ENCODE measurements around the gene ADO.

Gene ADO

DNA sequence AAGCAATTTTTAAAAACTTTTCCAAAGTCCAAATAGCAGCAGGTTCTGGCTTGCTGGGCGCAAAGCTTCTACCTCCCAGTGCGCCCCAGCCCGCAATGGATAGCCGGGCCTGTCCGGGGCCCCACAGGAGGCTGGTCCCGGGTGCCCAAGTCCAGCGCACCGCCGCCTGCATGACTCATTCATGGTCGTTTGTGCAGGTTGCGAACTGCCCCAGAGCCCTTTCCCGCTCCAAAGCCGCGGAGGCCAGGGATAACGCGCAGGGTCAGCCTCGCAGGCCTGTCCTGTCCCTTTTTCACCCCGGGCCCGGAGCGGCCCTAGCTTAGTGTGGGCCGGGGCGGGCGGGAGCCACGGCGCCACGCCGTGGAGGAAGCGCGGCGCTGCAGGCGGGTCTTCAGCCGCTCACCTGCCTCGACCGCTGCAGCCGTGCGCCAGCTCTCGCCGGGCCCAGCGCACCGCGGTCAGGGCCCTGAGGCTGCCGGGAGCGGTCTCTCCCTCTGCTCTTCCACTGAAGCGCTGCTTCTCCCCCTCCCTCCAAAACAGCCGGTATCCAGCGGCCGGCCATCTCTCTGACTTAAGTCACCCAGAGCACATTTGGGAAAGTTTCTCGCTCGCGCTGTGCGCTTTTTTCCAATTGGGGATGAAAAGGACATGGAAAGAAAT is 13.4 kb downstream of the ADO start:
- no peaks in the 10 kb centered on the region for H3K36me3 ChIP-seq
- peak overlapping the region; percentile 62 for H3K4me3 ChIP-seq (ENCODE audit: low read depth, low read length)
- no peaks in the 10 kb centered on the region for H3K4me1 ChIP-seq
- H3K9me3 ChIP-seq: no peaks in the 10 kb centered on the region
- peak; percentile 64 for TF ChIP-seq CTCF (IDR thresholded peaks at IDR 0.05; ENCODE audit: low read depth, low read length)
- DNase-seq: peak; percentile 73
- peaks cover 52% of the 10 kb centered on the region for H3K27me3 ChIP-seq

DNA sequence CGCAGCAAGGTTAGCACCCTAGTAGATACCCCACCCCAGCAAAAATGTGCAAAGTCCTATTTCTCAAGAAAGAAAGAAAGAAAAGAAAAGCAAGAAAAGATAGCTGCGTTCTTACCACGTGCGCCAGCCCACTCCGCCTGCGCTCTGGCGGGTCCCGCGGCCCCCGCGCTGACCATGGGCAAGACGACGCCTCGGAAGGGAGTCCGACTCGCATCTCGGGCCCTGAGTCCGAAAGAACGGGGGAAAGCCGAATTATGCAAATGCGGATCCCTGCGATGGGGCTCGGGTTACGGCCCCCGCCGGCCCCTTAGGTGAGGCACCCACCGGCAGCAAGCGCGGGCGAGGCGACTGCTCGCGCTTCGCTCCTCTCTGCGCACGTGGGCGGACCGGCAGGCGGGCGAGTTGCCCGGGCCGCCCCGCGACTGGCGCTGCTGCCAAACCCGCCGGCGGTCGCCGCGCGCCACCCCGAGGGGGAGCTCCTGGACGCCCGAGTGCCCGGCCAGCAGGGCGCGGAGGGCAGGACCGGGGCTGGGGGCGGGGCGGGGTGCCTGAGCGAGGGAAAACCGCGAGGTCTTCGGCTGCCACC is 14.0 kb downstream of the ADO start:
- peaks cover 51% of the 10 kb centered on the region for H3K27me3 ChIP-seq

GRCh38 chr10:62819141-62819920 is 14.8 kb downstream of the ADO start:
- no peak for TF ChIP-seq CTCF (IDR thresholded peaks at IDR 0.05; ENCODE audit: low read depth, low read length)
- H3K4me1 ChIP-seq: no peaks in the 10 kb centered on the region
- H3K36me3 ChIP-seq: no peaks in the 10 kb centered on the region
- no peak overlapping the region for H3K4me3 ChIP-seq (ENCODE audit: low read depth, low read length)
- H3K27me3 ChIP-seq: peaks cover 45% of the 10 kb centered on the region
- DNase-seq: peak; percentile 11
- H3K9me3 ChIP-seq: no peaks in the 10 kb centered on the region

More for the DNA sequence above, 14.0 kb downstream of the ADO start:
- Histone ChIP-seq H3K36me3 (no peaks in the 10 kb centered on the region), H3K4me1 (no peaks in the 10 kb centered on the region), H3K9me3 (no peaks in the 10 kb centered on the region), H3K4me3 (ENCODE audit: low read depth, low read length) (no peak overlapping the region; the same call in 1 of the 2 replicates)
- no peak for TF ChIP-seq CTCF (IDR thresholded peaks at IDR 0.05; ENCODE audit: low read depth, low read length)
- peak; percentile 15 for DNase-seq

DNA sequence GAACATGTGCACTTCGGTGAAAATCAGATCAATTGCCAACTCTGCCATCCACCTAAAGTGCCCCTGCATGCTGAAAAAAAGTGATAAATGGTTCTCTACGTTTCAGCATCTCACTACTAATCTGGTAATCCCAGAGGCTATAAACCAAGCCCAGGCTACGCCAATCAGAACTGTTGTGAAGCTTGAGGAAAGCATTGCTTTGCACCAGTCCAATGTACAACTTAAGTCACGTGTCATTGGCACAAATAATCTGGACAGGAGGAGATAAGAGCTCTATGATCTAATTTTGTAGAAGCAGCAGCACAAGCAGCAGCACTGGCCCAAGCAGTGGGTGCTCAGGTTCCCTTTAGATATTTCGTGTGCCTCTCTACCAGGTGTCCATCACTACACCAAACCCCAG is 16.1 kb downstream of the ADO start:
- Histone ChIP-seq H3K27me3 (peaks cover 32% of the 10 kb centered on the region), H3K9me3 (no peaks in the 10 kb centered on the region), H3K4me3 (ENCODE audit: low read depth, low read length) (no peak overlapping the region), H3K4me1 (no peaks in the 10 kb centered on the region), H3K36me3 (no peaks in the 10 kb centered on the region)
- no peak for TF ChIP-seq CTCF (IDR thresholded peaks at IDR 0.05; ENCODE audit: low read depth, low read length)
- no peak for DNase-seq

DNA sequence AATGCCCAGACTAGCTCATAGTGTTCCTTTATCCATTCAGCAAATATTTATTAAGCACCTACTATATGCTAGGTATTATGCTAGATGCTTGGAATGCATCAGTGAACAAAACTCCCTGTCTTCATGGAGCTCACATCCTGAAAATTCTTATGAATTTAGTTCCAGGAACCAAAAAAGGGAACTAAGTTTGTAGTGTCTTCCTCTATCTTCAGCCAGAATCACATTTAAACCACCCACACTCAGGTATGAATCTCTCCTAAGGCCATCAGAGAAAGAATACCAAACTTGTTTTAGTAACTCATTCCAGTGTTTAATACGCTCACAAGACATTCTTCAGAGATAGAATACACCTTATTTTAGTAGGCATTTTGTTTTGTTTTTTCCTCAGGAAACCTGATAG is 21.8 kb downstream of the ADO start:
- no peak for DNase-seq
- Histone ChIP-seq H3K27me3 (no peaks in the 10 kb centered on the region), H3K9me3 (no peaks in the 10 kb centered on the region), H3K4me1 (no peaks in the 10 kb centered on the region), H3K4me3 (ENCODE audit: low read depth, low read length) (no peak overlapping the region), H3K36me3 (no peaks in the 10 kb centered on the region)
- TF ChIP-seq CTCF (IDR thresholded peaks at IDR 0.05; ENCODE audit: low read depth, low read length): no peak

DNA sequence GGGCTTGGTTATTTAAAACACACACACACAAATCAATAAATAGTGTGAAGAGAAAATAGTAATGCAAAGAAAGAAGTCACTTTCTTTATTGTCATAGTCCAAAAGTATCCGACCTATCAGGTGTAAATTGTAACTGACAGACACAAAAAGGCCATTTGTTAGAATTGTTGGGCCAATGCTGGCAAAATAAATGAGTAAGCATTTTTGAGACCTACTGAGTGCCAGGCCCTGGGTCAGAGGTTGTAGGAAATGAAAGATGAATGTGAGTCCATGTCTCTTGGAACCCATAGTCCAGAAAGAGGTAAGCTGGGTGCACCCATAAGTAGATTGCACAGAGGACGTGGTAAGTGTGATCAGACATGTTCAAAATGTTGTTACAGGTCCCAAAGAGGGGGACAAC is 25.1 kb downstream of the ADO start:
- no peaks in the 10 kb centered on the region for H3K27me3 ChIP-seq
- no peak for TF ChIP-seq CTCF (IDR thresholded peaks at IDR 0.05; ENCODE audit: low read depth, low read length)
- H3K4me1 ChIP-seq: no peaks in the 10 kb centered on the region
- DNase-seq: no peak
- H3K36me3 ChIP-seq: no peaks in the 10 kb centered on the region
- H3K4me3 ChIP-seq (ENCODE audit: low read depth, low read length): no peak overlapping the region
- H3K9me3 ChIP-seq: no peaks in the 10 kb centered on the region

Data from BE2C (cell line).